Measurements from ENCODE around the gene QRFP.

QRFP gene

DNA sequence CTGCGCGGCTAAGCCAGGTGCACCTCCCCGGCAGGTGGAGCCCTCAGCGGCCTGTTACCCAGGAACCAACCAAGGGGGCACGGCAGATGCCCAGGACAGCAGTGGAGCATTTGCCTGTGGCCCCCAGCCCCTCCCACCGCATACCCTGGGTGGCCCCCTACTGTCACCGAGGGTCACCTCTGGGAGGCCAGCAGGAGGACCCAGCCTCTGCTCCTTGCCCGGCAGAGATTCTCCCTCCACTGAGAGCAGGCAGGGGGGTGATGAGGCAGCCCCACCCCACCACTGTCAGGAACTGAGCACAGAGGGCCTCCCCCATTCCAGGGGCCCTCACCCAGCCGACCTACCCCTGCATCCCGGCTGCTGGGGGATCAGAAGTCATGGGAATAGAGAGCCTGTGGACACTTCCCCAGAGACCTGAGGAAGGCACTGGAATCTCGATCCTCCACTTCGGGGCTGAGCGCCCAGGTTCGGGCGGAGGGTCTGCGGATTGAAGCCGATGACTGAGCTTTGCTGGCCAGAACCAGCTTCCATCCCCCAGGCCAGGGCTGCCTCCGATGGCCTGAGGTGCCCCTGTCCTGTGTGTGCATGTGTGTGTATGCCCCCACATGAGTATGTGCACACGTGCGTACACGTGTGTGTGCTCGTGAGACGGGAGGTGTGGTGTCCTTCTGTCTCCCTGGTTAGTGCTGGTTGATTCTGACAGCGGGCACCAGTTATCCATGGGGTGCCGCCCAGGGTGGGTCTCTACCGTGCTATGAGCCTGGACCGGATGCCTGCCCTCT is at the start of gene QRFP:
Gene QRFP (minus strand): TSS at position 580 of the 782 bp plus-strand sequence. CDS start 2,974 bp downstream, outside the sequence.
- no peak for DNase-seq (ENCODE audit: low read depth, low spot score)
- Histone ChIP-seq H3K27ac (ENCODE audit: low read length) (no peak within 1 kb of the TSS), H3K27me3 (ENCODE audit: control insufficient read depth, insufficient read depth, low read length) (no peaks in the 10 kb centered on the region), H3K9me3 (ENCODE audit: control insufficient read depth, insufficient read depth, low read length) (no peaks in the 10 kb centered on the region), H3K4me3 (ENCODE audit: low read length) (no peak within 1 kb of the TSS), H3K4me1 (ENCODE audit: control insufficient read depth, insufficient read depth, low read length) (no peaks in the 10 kb centered on the region), H3K36me3 (ENCODE audit: control insufficient read depth, insufficient read depth, low read length) (0 out of 2 replicates have a peak, but pooled peaks cover 2% of the 10 kb centered on the region)
- no CpG with 5 or more reads among the region's 27 CpGs for WGBS (ENCODE audit: insufficient coverage, insufficient read length)

- WGBS (ENCODE audit: insufficient coverage, insufficient read length) = no CpG with 5 or more reads among the region's 9 CpGs
- no peaks in the 10 kb centered on the region for H3K9me3 ChIP-seq (ENCODE audit: control insufficient read depth, insufficient read depth, low read length)
- H3K36me3 ChIP-seq (ENCODE audit: control insufficient read depth, insufficient read depth, low read length) = no peaks in the 10 kb centered on the region
- H3K4me3 ChIP-seq (ENCODE audit: low read length) = no peak overlapping the region
- no peak overlapping the region for H3K27ac ChIP-seq (ENCODE audit: low read length)
- no peak for DNase-seq (ENCODE audit: low read depth, low spot score)
- H3K4me1 ChIP-seq (ENCODE audit: control insufficient read depth, insufficient read depth, low read length) = peaks cover 4% of the 10 kb centered on the region
- peaks cover 4% of the 10 kb centered on the region; the same call in 1 of the 2 replicates for H3K27me3 ChIP-seq (ENCODE audit: control insufficient read depth, insufficient read depth, low read length)
These were observed 48.6 kb upstream of the QRFP start for GRCh38 chr9:130945173-130945572.

GRCh38 chr9:130944510-130945058 is 48.0 kb upstream of the QRFP start:
- Histone ChIP-seq H3K36me3 (ENCODE audit: control insufficient read depth, insufficient read depth, low read length) (no peaks in the 10 kb centered on the region), H3K27ac (ENCODE audit: low read length) (no peak overlapping the region), H3K27me3 (ENCODE audit: control insufficient read depth, insufficient read depth, low read length) (peaks cover 5% of the 10 kb centered on the region; the same call in 1 of the 2 replicates), H3K9me3 (ENCODE audit: control insufficient read depth, insufficient read depth, low read length) (no peaks in the 10 kb centered on the region), H3K4me1 (ENCODE audit: control insufficient read depth, insufficient read depth, low read length) (peaks cover 4% of the 10 kb centered on the region), H3K4me3 (ENCODE audit: low read length) (no peak overlapping the region)
- no peak for DNase-seq (ENCODE audit: low read depth, low spot score)
- no CpG with 5 or more reads among the region's 3 CpGs for WGBS (ENCODE audit: insufficient coverage, insufficient read length)

DNA sequence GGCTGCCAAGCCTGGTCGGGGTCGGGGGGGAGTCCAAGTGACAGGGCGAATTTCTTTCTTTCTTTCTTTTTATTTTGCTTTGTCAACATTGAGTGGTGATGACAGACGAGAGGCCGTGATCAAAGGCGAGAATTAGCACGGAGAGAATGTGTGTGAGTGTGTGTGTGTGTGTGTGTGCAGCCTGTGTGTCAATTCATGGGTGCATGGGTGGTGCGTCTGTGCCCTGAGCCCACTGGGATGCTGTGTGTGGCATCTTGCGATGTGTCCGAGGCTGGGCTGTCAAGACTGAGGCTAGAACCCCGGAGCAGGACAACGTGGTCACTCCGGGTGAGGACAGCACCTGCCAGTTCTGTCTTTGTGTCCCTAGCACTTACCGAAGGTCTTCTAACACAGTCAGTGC is 47.2 kb upstream of the QRFP start:
- Histone ChIP-seq H3K9me3 (ENCODE audit: control insufficient read depth, insufficient read depth, low read length) (no peaks in the 10 kb centered on the region), H3K4me1 (ENCODE audit: control insufficient read depth, insufficient read depth, low read length) (peaks cover 4% of the 10 kb centered on the region), H3K27ac (ENCODE audit: low read length) (no peak overlapping the region), H3K4me3 (ENCODE audit: low read length) (no peak overlapping the region), H3K27me3 (ENCODE audit: control insufficient read depth, insufficient read depth, low read length) (peaks cover 5% of the 10 kb centered on the region; the same call in 1 of the 2 replicates), H3K36me3 (ENCODE audit: control insufficient read depth, insufficient read depth, low read length) (no peaks in the 10 kb centered on the region)
- WGBS (ENCODE audit: insufficient coverage, insufficient read length) = no CpG with 5 or more reads among the region's 14 CpGs
- no peak for DNase-seq (ENCODE audit: low read depth, low spot score)

DNA sequence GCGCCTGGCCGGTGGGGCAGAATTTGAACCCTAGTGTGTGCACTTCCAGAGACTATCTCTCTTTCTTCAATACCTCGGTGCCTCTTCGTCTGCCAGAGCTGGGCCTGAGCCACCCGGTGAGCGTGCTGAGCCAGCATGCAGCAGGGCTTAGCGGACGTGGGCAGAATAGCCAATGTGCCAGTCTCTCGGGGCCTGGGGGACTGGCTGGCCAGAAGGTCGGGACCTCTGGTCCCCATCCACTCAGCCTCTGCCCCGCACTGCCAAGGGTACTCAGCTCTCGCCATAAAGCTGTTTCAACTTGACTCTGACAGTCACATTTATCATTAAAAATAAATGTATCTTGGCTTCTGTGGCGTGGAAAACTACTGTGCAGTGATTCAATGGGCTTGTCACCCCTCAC is 46.6 kb upstream of the QRFP start:
- WGBS (ENCODE audit: insufficient coverage, insufficient read length) = no CpG with 5 or more reads among the region's 13 CpGs
- Histone ChIP-seq H3K27ac (ENCODE audit: low read length) (no peak overlapping the region), H3K27me3 (ENCODE audit: control insufficient read depth, insufficient read depth, low read length) (peaks cover 5% of the 10 kb centered on the region; the same call in 1 of the 2 replicates), H3K36me3 (ENCODE audit: control insufficient read depth, insufficient read depth, low read length) (no peaks in the 10 kb centered on the region), H3K4me1 (ENCODE audit: control insufficient read depth, insufficient read depth, low read length) (peaks cover 4% of the 10 kb centered on the region), H3K4me3 (ENCODE audit: low read length) (no peak overlapping the region), H3K9me3 (ENCODE audit: control insufficient read depth, insufficient read depth, low read length) (no peaks in the 10 kb centered on the region)
- DNase-seq (ENCODE audit: low read depth, low spot score) = no peak

DNA sequence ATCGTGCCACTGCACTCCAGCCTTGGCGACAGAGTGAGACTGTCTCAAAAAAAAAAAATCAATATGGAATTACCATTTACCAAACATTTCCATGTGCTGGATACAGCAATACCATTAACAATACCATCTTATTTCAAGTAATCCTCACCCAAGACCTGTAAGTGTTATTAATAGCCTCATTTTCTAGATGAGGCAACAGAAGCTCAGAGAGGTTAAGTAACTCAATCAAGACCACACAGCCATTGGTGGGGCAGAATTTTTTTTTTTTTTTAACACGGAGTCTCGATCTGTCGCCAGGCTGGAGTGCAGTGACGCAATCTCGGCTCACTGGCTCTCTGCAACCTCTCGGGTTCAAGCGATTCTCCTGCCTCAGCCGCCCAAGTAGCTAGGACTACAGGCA is 46.1 kb upstream of the QRFP start:
- peaks cover 9% of the 10 kb centered on the region; the same call in 1 of the 2 replicates for H3K27me3 ChIP-seq (ENCODE audit: control insufficient read depth, insufficient read depth, low read length)
- H3K27ac ChIP-seq (ENCODE audit: low read length) = no peak overlapping the region
- no peak for DNase-seq (ENCODE audit: low read depth, low spot score)
- no CpG with 5 or more reads among the region's 10 CpGs for WGBS (ENCODE audit: insufficient coverage, insufficient read length)
- no peaks in the 10 kb centered on the region for H3K36me3 ChIP-seq (ENCODE audit: control insufficient read depth, insufficient read depth, low read length)
- peaks cover 8% of the 10 kb centered on the region for H3K4me1 ChIP-seq (ENCODE audit: control insufficient read depth, insufficient read depth, low read length)
- H3K9me3 ChIP-seq (ENCODE audit: control insufficient read depth, insufficient read depth, low read length) = no peaks in the 10 kb centered on the region
- H3K4me3 ChIP-seq (ENCODE audit: low read length) = no peak overlapping the region

DNA sequence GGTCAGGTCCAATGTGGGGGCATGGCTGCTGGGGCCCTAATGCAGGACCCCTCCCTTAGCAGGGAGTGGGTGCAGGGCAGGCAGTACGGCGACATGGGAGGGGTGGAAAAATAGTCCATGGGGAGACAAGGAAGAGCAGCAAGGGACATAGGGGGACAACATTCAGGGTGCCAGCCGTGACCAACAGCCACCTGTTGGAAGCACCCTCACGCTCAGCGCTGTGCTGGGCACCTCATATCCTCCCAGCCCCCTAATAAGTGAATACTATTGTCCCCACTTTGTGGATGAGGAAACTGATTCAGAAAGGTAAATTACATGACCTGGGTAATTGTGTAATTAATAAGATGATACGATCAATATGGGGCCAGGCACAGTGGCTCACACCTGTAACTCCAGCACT is 45.5 kb upstream of the QRFP start:
- Histone ChIP-seq H3K27me3 (ENCODE audit: control insufficient read depth, insufficient read depth, low read length) (peaks cover 10% of the 10 kb centered on the region; the same call in 1 of the 2 replicates), H3K27ac (ENCODE audit: low read length) (no peak overlapping the region), H3K4me1 (ENCODE audit: control insufficient read depth, insufficient read depth, low read length) (peaks cover 9% of the 10 kb centered on the region), H3K9me3 (ENCODE audit: control insufficient read depth, insufficient read depth, low read length) (no peaks in the 10 kb centered on the region), H3K36me3 (ENCODE audit: control insufficient read depth, insufficient read depth, low read length) (no peaks in the 10 kb centered on the region), H3K4me3 (ENCODE audit: low read length) (no peak overlapping the region)
- no CpG with 5 or more reads among the region's 6 CpGs for WGBS (ENCODE audit: insufficient coverage, insufficient read length)
- DNase-seq (ENCODE audit: low read depth, low spot score) = no peak

DNA sequence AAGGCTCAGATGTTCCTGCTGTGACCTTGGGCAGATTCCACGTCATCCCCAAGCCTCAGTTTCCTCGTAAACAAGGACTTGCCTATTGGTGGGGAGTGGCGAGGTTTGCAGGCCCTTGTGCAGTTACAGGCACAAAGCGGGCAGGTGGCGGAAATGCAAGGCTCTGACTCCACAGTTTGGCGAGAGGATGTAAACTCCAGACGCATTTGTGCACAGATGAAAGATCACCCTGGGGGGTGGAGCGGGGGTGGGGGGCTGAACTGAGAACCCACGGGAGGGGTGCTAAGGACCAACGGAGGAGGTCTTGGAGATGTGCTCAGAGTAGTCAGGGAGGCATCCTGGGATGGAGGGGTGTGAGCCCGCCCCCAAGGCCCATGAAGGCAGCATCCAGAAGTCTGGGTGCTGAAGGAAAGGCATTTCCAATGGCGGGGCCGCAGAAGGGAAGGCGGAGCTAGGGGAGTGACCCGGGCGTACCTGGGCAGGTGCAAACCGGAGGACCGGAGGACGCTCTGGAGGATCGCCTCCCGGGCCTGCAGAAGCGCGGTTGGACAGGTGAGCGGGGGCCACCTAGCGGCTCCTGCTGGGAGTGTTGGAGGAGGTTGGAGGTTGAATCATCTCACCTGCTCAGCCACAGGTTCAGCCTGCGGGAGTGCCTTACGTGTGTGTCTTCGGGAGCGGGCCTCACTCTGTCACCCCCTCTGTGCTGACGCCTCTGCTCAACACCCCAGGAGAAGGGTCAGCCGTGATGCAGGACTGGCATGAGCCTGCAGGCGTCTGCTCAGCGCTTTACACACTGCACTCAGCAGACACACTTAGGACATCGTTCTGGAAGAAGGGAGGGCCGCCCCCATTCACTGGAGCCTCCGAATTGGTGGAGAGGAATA is 44.3 kb upstream of the QRFP start:
- H3K4me1 ChIP-seq (ENCODE audit: control insufficient read depth, insufficient read depth, low read length) = peaks cover 14% of the 10 kb centered on the region
- WGBS (ENCODE audit: insufficient coverage, insufficient read length) = no CpG with 5 or more reads among the region's 36 CpGs
- no peak overlapping the region for H3K27ac ChIP-seq (ENCODE audit: low read length)
- no peak overlapping the region for H3K4me3 ChIP-seq (ENCODE audit: low read length)
- DNase-seq (ENCODE audit: low read depth, low spot score) = peak; percentile 87
- no peaks in the 10 kb centered on the region for H3K9me3 ChIP-seq (ENCODE audit: control insufficient read depth, insufficient read depth, low read length)
- peaks cover 10% of the 10 kb centered on the region; the same call in 1 of the 2 replicates for H3K27me3 ChIP-seq (ENCODE audit: control insufficient read depth, insufficient read depth, low read length)
- H3K36me3 ChIP-seq (ENCODE audit: control insufficient read depth, insufficient read depth, low read length) = no peaks in the 10 kb centered on the region

DNA sequence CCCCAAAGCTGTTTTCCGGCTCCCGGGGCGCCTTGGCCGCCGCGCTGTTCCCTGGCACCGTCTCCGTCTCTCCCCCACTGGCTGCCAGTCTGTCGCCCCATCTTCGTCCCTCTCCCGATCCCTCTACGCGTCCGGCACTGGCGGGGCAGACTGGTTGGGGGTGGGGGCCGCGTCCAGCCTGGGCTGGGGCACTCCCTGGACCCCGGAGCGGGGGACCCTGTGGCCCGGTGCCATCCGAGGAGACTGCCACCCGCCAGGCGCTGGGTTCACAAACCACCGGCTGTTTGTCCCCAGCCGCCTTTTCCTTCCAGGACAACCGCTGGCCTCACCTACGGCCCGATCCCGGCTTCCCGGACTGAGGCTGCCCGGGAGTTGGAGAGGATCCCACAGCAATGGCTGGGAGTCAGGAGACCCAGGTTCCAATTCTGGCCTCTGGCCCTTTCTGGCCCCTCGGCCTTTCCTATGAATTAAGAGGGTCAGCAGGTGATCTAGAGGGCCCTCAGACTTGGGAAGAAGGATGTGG is 43.5 kb upstream of the QRFP start:
- Histone ChIP-seq H3K36me3 (ENCODE audit: control insufficient read depth, insufficient read depth, low read length) (no peaks in the 10 kb centered on the region), H3K27ac (ENCODE audit: low read length) (no peak overlapping the region), H3K4me1 (ENCODE audit: control insufficient read depth, insufficient read depth, low read length) (peaks cover 14% of the 10 kb centered on the region), H3K4me3 (ENCODE audit: low read length) (peak overlapping the region; percentile 69; the same call in 1 of the 2 replicates), H3K27me3 (ENCODE audit: control insufficient read depth, insufficient read depth, low read length) (peaks cover 10% of the 10 kb centered on the region; the same call in 1 of the 2 replicates), H3K9me3 (ENCODE audit: control insufficient read depth, insufficient read depth, low read length) (no peaks in the 10 kb centered on the region)
- WGBS (ENCODE audit: insufficient coverage, insufficient read length) = no CpG with 5 or more reads among the region's 32 CpGs
- no peak for DNase-seq (ENCODE audit: low read depth, low spot score)
